Germinal center (tissue), 1 donor: Measurements from ENCODE around the gene DDX51.

Experiments used
- DNase-seq: peaks from one replicate; pipeline ENCODE4 v3.0.0; 2012; ENCODE audit warnings: mixed read lengths, low spot score

The DDX51 gene

GRCh38 chr12:132167611-132168310, 23.6 kb upstream of the DDX51 start:
- DNase-seq = no peak

DNA sequence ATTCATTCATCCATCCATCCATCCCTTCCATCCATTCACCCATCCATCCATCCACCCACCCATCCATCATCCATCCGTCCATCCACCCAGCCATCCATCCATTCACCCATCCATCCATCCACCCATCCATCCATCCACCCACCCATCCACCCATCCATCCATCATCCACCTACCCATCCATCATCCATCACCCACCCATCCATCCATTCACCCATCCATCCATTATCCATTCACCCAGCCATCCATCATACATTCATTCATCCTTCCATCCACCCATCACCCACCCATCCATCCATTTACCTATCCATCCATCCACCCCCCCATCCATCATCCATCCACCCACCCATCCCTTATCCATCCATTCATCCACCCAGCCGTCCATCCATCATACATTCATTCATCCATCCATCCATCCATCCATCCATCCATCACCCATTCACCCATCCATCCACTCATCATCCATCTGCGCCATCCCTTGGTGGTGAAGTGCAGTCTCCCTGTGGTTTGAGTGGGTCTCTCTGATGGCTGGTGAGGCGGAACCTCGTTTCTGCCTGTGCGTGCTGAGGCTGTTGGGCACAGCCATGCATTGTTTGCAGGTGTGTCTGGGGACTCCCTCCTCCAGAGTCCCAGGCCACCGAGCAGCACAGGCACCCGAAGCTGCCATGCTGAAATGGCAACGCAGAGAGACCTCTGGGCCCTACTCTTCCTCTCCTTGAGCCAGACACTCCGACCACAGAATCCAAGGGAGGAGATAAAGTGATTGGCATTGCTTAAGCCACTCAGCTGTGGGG, 22.9 kb upstream of the DDX51 start:
- no peak for DNase-seq

DNA sequence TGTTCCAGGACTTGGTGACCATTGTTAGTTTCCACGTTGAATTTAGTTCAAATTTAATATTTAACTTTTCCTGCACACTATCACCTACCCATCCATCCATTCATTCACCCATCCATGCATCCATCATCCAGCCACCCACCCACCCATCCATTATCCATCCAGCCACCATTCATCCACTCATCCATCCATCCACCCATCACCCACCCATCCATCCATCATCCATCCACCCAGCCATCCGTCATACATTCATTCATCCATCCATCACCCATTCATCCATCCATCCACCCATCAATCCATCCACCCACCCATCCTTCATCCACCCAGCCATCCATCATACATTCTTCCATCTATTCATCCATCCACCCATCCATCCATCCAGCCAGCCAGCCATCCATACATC, 22.0 kb upstream of the DDX51 start:
- DNase-seq = no peak

GRCh38 chr12:132165584-132165983, 21.5 kb upstream of the DDX51 start:
- no peak for DNase-seq

DNA sequence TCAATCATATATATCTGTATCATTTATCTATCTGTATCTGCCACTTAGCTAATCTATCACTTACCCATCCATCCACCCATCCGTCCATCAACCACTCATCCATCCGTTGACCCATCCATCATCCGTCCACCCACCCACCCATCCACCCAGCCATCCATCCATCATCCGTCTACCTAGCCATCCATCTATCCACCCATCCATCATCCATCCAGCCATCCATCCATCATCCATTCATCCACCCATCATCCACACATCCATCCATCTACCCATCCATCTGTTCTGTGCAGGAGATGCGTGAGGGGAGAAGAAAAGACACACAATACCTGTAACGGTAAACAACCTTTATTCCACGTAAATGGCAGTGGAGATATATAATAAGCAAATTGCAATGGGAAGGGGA, 20.3 kb upstream of the DDX51 start:
- DNase-seq = no peak

GRCh38 chr12:132163911-132164288, 19.8 kb upstream of the DDX51 start:
- DNase-seq = no peak

DNA sequence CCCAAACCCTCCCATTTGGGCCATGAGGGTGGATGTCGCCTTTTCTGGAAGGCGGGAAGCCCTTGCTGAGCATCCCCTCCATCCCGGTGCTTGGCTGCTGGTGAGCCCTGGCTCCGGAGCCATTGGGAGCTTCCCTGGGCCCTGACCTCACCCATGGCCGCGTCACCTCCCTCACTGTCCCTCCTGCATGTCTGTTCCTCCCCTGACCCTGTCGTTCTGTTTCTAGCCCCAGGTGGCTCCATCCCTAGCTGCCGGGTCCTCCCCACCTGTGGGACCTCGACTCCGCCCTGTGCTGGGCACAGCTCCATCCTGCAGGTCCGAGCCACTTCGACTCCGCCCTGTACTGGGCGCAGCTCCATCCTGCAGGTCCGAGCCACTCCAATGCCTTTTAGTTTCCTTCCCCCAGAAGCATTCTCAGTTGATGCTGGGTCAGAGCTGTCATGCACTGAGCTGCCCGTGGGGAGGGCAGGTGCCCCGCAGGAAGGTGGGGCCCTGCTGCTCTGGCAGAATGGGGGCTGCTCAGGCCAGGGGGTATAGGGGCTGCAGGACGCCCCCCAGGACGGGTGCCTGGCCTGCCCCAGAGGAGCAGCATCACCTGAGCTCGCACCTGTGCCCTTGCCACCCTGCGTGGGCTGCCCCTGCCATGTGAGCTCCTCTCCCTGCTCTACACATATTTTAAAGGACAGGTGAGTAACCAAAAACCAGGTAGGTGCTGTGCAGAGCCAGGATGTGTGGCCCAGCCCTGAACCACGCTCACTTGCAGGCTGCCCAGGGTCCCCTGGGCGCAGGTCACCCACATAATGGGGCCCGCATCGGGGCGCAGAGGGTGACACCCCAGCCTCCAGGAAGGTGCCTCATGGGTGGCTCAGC, 19.2 kb upstream of the DDX51 start:
- DNase-seq = no peak

GRCh38 chr12:132162508-132163031, 18.5 kb upstream of the DDX51 start:
- no peak for DNase-seq

- DNase-seq = no peak
Observed at GRCh38 chr12:132161796-132162507, 17.8 kb upstream of the DDX51 start.

DNA sequence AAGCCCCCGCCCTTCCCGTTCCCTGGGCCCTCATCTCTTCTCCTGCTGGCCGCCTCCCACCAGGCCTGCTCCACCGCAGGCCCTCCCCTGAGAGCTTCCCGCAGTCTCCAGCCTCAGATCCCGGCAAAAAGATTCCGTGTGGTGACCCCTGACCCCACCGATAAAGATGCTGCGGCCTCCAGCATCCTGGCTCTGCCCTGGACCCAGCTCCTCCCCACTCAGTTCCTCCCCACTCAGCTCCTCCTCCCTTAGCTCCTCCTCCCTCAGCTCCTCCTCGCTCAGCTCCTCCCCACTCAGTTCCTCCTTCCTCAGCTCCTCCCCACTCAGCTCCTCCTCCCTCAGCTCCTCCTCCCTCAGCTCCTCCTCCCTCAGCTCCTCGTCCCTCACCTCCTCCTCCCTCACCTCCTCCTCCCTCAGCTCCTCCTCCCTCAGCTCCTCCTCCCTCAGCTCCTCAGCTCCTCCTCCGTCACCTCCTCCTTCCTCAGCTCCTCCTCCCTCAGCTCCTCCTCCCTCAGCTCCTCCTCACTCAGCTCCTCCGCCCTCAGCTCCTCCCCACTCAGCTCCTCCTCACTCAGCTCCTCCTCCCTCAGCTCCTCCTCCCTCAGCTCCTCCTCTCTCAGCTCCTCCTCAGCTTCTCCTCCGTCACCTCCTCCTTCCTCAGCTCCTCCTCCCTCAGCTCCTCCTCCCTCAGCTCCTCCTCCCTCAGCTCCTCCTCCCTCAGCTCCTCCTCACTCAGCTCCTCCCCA, 17.1 kb upstream of the DDX51 start:
- no peak for DNase-seq

- DNase-seq = no peak
Observed at GRCh38 chr12:132160601-132161035, 16.5 kb upstream of the DDX51 start.

GRCh38 chr12:132160016-132160415, 15.9 kb upstream of the DDX51 start:
- no peak for DNase-seq

GRCh38 chr12:132159555-132160003, 15.5 kb upstream of the DDX51 start:
- no peak for DNase-seq

GRCh38 chr12:132158677-132159554, 14.8 kb upstream of the DDX51 start:
- DNase-seq = no peak

GRCh38 chr12:132157733-132158409, 13.8 kb upstream of the DDX51 start:
- no peak for DNase-seq

DNA sequence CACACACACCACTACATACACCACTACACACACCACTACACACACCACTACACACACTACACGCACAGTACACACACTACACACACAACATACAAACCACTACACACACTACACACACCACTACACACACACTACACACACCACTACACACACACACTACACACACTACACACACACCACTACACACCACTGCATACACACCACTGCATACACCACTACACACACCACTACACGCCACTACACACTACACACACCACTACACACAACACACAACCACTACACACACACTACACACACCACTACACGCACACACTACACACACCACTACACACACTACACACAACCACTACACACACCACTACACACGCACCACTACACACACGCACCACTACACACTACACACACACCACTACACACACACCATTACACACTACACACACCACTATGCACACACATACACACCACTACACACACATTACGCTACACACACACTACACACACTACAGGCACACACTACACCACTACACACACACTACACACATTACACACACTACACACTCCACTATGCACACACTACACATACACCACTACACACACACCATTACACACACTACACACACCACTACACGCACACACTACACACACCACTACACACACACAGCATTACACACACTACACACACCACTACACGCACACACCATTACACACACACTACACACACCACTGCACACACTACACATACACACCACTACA, 12.6 kb upstream of the DDX51 start:
- no peak for DNase-seq

DNA sequence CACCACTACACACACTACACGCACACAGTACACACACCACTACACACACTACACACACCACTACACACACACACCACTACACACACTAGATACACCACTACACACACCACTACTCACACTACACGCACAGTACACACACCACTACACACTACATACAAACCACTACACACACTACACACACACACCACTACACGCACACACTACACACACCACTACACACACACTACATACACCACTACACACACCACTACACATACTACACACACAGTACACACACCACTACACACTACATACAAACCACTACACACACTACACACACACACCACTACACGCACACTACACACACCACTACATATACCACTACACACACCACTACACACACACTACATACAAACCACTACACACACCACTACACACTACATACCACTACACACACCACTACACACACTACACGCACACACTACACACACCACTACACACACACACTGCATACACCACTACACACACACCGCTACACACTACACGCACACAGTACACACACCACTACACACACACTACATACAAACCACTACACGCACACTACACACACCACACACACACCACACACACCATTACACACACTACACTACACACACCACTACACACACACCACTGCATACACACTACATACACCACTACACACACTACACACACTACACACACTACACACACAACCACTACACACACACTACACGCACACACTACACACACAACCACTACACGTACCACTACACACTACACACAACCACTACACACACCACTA, 11.9 kb upstream of the DDX51 start:
- DNase-seq = no peak
